Mesothelial cell of epicardium (in vitro differentiated cells): ENCODE data around the gene SLC9A5. TPM values are rescaled to one million over a fixed set of nuclear protein-coding genes. Genes with fewer than 3 reads are reported as not detected.

ENCODE experiments used
- DNase-seq, 2 experiments: peaks; one replicate each; pipeline ENCODE4 v3.0.0; 2021; ENCODE audit warnings: low spot score in 2 of 2; ENCODE audit not compliant: unreplicated experiment in 2 of 2
- H3K27ac Mint-ChIP-seq: 2 replicates; pipeline ENCODE4 v1.8.0; 2021; ENCODE audit warnings: mixed read lengths
- H3K27me3 Mint-ChIP-seq: 2 replicates; pipeline ENCODE4 v1.8.0; 2021; ENCODE audit warnings: low read depth, mixed read lengths
- H3K36me3 Mint-ChIP-seq: 2 replicates; pipeline ENCODE4 v1.8.0; 2021; ENCODE audit warnings: mixed read lengths
- H3K4me1 Mint-ChIP-seq: 2 replicates; pipeline ENCODE4 v1.8.0; 2021; ENCODE audit warnings: mixed read lengths
- H3K4me3 Mint-ChIP-seq: 2 replicates; pipeline ENCODE4 v1.8.0; 2021; ENCODE audit warnings: mild to moderate bottlenecking, moderate library complexity, mixed read lengths
- H3K9me3 Mint-ChIP-seq: 2 replicates; pipeline ENCODE4 v1.8.0; 2021; ENCODE audit warnings: mixed read lengths
- total RNA-seq: library from RNA; stranded (reverse); gene quantifications from 3 replicates; pipeline ENCODE4 v1.2.1, GENCODE V29; 2021
- TF ChIP-seq, protein P1 (sequence below): fragments of 200-600 bp; sonication (generic); IDR thresholded peaks from one replicate; pipeline ENCODE4 v1.5.0; 2021; ENCODE audit warnings: antibody characterized with exemption; ENCODE audit not compliant: unreplicated experiment

The SLC9A5 gene
- total RNA-seq, 1 donor from 2014 or later, result 3.5 TPM

GRCh38 chr16:67255553-67256221 lies 6.9 kb downstream of the SLC9A5 start:
- no peak for DNase-seq

DNA sequence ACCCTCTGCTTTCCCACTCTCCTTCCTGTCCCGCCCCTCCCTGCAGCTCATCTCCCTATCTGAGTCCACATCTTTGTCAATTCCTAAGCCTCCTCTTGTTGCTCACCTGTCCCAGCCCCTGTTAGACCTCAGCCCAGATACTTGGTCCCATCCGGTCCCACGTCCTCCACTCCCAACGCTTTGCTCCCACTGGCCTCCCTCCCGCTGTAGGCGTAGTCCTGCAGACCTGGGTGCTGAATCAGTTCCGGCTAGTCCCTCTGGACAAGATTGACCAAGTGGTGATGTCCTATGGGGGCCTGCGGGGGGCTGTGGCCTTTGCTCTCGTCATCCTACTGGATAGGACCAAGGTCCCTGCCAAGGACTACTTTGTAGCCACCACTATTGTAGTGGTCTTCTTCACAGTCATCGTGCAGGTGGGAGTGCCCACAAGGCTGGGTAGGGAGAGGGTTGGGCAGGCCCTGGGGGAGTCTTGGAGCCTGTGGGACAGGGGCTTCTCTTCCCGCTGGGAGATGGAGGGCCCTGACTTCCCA lies 8.0 kb downstream of the SLC9A5 start:
- DNase-seq, result no peak
- Mint-ChIP-seq H3K27me3 (peaks cover 18% of the 10 kb centered on the region), H3K36me3 (no peaks in the 10 kb centered on the region)

More at GRCh38 chr16:67255553-67256221, 6.9 kb downstream of the SLC9A5 start:
- Mint-ChIP-seq H3K4me1 (no peaks in the 10 kb centered on the region), H3K27ac (no peak overlapping the region), H3K36me3 (no peaks in the 10 kb centered on the region), H3K9me3 (no peaks in the 10 kb centered on the region), H3K27me3 (peaks cover 25% of the 10 kb centered on the region), H3K4me3 (no peak overlapping the region)
- TF ChIP-seq, protein P1, sequence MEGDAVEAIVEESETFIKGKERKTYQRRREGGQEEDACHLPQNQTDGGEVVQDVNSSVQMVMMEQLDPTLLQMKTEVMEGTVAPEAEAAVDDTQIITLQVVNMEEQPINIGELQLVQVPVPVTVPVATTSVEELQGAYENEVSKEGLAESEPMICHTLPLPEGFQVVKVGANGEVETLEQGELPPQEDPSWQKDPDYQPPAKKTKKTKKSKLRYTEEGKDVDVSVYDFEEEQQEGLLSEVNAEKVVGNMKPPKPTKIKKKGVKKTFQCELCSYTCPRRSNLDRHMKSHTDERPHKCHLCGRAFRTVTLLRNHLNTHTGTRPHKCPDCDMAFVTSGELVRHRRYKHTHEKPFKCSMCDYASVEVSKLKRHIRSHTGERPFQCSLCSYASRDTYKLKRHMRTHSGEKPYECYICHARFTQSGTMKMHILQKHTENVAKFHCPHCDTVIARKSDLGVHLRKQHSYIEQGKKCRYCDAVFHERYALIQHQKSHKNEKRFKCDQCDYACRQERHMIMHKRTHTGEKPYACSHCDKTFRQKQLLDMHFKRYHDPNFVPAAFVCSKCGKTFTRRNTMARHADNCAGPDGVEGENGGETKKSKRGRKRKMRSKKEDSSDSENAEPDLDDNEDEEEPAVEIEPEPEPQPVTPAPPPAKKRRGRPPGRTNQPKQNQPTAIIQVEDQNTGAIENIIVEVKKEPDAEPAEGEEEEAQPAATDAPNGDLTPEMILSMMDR, result no peak

GRCh38 chr16:67257486-67258160 lies 8.8 kb downstream of the SLC9A5 start:
- Mint-ChIP-seq H3K36me3 (no peaks in the 10 kb centered on the region), H3K27me3 (peaks cover 19% of the 10 kb centered on the region), H3K9me3 (peaks cover 3% of the 10 kb centered on the region), H3K27ac (no peak overlapping the region), H3K4me1 (no peaks in the 10 kb centered on the region), H3K4me3 (no peak overlapping the region)
- TF ChIP-seq, protein P1, result no peak
- DNase-seq, result no peak

More for the DNA sequence above, 8.0 kb downstream of the SLC9A5 start:
- Mint-ChIP-seq H3K9me3 (peaks cover 3% of the 10 kb centered on the region), H3K27ac (no peak overlapping the region), H3K4me3 (no peak overlapping the region), H3K4me1 (no peaks in the 10 kb centered on the region)
- TF ChIP-seq, protein P1, result no peak

DNA sequence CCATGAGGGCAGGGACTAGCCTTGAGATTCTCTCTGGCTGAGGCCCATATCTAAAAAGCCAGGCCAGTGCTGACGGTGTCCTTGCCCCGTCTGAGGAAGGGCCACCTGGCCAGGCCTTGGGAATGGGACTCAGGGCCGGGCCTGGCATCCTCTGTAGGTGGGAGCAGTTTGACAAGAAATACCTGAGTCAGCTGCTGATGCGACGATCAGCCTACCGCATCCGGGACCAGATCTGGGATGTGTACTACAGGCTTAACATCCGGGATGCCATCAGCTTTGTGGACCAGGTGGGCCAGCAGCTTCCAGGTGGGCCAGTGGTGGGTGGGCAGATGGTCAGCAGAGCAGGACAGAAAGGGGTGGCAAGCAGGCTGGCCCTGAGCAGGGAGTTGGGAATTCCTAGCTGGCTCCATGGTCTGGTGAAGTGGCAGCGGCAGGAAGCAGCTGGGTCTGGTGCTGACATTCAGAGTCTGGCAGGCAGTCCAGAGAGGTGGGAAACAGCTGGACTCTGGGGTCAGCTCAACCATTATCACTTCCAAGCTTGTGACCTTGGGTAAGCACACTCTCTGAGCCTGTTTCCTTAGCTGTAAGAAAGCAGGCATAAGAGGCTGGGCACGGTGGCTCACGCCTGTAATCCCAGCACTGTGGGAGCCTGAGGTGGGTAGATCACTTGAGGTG lies 9.5 kb downstream of the SLC9A5 start:
- H3K4me3 Mint-ChIP-seq, result no peak overlapping the region
- no peaks in the 10 kb centered on the region for H3K4me1 Mint-ChIP-seq
- TF ChIP-seq, protein P1, result no peak
- peaks cover 3% of the 10 kb centered on the region for H3K9me3 Mint-ChIP-seq
- DNase-seq, result no peak
- H3K36me3 Mint-ChIP-seq, result no peaks in the 10 kb centered on the region
- no peak overlapping the region for H3K27ac Mint-ChIP-seq
- peaks cover 24% of the 10 kb centered on the region for H3K27me3 Mint-ChIP-seq

- Mint-ChIP-seq H3K4me1 (no peaks in the 10 kb centered on the region), H3K9me3 (peaks cover 3% of the 10 kb centered on the region), H3K27ac (no peak overlapping the region), H3K4me3 (no peak overlapping the region), H3K27me3 (peaks cover 35% of the 10 kb centered on the region), H3K36me3 (no peaks in the 10 kb centered on the region)
- DNase-seq, result no peak
- TF ChIP-seq, protein P1, result no peak
Measured at GRCh38 chr16:67259705-67260104, 10.9 kb downstream of the SLC9A5 start.
